Measurements from ENCODE around the gene GUK1. TPM values are rescaled to one million over a fixed set of nuclear protein-coding genes. Genes with fewer than 3 reads are reported as not detected.
"Not testable (repeated sequence)": the region's sequence is repeated elsewhere in the genome, so short reads cannot be mapped to it uniquely, and the experiment has no call there.

The GUK1 gene
- total RNA-seq, 1 experiment from 2014 or later, result 996 TPM

DNA sequence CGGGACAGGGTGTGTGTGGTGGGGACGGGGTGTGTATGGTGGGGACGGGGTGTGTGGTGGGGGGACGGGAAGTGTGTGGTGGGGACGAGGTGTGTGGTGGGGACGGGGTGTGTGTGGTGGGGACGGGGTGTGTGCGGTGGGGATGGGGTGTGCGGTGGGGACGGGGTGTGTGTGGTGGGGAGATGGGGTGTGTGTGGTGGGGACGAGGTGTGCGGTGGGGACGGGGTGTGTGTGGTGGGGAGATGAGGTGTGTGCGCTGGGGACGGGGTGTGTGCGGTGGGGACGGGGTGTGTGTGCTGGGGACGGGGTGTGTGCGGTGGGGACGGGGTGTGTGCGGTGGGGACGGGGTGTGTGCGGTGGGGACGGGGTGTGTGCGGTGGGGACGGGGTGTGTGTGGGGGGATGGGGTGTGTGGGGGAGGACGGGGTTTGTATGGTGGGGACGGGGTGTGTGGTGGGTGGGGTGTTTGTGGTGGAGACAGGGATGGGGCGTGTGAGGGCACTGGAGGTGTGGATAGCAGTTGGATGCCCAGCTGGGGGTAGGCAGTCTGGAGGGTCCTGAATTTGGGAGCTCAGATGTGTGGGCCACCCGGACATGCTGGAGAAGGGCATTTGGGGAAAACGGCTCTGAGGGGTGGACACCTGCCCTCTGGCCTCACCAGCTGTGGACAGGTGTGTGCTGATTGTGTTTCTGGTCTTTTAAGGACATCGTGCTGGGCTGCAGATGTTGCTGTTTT, 42.4 kb downstream of the GUK1 start:
- H3K9me3 ChIP-seq (ENCODE audit: low read length), result no peaks in the 10 kb centered on the region
- no peaks in the 10 kb centered on the region for H3K79me2 ChIP-seq (ENCODE audit: low read length)
- TF ChIP-seq, protein P1, sequence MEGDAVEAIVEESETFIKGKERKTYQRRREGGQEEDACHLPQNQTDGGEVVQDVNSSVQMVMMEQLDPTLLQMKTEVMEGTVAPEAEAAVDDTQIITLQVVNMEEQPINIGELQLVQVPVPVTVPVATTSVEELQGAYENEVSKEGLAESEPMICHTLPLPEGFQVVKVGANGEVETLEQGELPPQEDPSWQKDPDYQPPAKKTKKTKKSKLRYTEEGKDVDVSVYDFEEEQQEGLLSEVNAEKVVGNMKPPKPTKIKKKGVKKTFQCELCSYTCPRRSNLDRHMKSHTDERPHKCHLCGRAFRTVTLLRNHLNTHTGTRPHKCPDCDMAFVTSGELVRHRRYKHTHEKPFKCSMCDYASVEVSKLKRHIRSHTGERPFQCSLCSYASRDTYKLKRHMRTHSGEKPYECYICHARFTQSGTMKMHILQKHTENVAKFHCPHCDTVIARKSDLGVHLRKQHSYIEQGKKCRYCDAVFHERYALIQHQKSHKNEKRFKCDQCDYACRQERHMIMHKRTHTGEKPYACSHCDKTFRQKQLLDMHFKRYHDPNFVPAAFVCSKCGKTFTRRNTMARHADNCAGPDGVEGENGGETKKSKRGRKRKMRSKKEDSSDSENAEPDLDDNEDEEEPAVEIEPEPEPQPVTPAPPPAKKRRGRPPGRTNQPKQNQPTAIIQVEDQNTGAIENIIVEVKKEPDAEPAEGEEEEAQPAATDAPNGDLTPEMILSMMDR (conservative IDR thresholded peaks at IDR 0.05; ENCODE audit: low read depth, low read length), result no peak
- TF ChIP-seq EZH2phosphoT487 (IDR thresholded peaks at IDR 0.05; ENCODE audit: borderline replicate concordance, low read length) (no peak), EZH2 (IDR thresholded peaks at IDR 0.05; ENCODE audit: low read length, unreplicated experiment) (no peak)
- H3K4me3 ChIP-seq (ENCODE audit: low read length), result no peak overlapping the region
- H3K27me3 ChIP-seq (ENCODE audit: low read length), result no peaks in the 10 kb centered on the region
- H3F3A ChIP-seq (ENCODE audit: low read length, unreplicated experiment), result no peaks in the 10 kb centered on the region
- no peaks in the 10 kb centered on the region for H4K20me1 ChIP-seq (ENCODE audit: low read length)
- H3K9ac ChIP-seq (ENCODE audit: low read length), result no peak overlapping the region
- H3K4me1 ChIP-seq (ENCODE audit: insufficient read depth, low read length), result no peaks in the 10 kb centered on the region
- H3K36me3 ChIP-seq (ENCODE audit: low read depth, low read length), result no peaks in the 10 kb centered on the region
- H3K9me2 ChIP-seq (replicated peaks; ENCODE audit: low read length), result no peaks in the 10 kb centered on the region
- intact Hi-C loops (cut with micrococcal nuclease), result no loop called here
- ATAC-seq (no peak), DNase-seq (no peak)
- no peak overlapping the region for H3K27ac ChIP-seq (ENCODE audit: low read length)
- ChIA-PET CTCF (no interaction called here), POLR2A (ENCODE audit: unreplicated experiment) (no interaction called here)
- no peak overlapping the region for H2AFZ ChIP-seq (ENCODE audit: low read length)
- BruUV-seq (replicated peaks), result no TSS peak
- H3K4me2 ChIP-seq (ENCODE audit: low read length), result no peak overlapping the region

DNA sequence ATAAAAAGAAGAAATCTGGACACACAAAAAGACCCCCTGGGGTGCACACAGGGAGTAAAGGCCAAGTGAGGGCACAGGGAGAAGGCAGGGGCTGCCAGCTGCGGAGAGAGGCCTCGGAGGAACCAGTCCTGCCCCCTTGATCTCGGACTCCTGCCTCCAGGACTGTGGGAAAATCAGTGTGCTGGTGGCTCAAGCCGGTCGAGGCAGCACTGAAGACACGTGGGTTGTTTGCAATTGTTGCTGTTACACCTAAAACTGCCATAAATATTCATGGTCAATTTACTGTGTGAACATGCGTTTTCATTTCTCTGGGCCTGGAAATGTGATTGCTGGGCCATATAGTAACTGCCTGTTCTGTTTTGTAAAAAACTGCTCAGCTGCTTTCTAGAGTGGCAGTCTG, 44.1 kb downstream of the GUK1 start:
- ChIA-PET CTCF (interaction anchor here (0.6 kb wide), 1 partner anchor 53 kb away, joined by 4 read pairs; no protein-coding TSS in a partner anchor), POLR2A (ENCODE audit: unreplicated experiment) (no interaction called here)
- TF ChIP-seq EZH2 (IDR thresholded peaks at IDR 0.05; ENCODE audit: low read length, unreplicated experiment) (no peak), EZH2phosphoT487 (IDR thresholded peaks at IDR 0.05; ENCODE audit: borderline replicate concordance, low read length) (no peak)
- TF ChIP-seq, protein P1 (conservative IDR thresholded peaks at IDR 0.05; ENCODE audit: low read depth, low read length), result no peak
- no peak overlapping the region for H3K9ac ChIP-seq (ENCODE audit: low read length)
- no peaks in the 10 kb centered on the region for H3F3A ChIP-seq (ENCODE audit: low read length, unreplicated experiment)
- ATAC-seq, result no peak
- intact Hi-C loops (cut with micrococcal nuclease), result no loop called here
- no peak overlapping the region for H3K4me2 ChIP-seq (ENCODE audit: low read length)
- H3K9me2 ChIP-seq (replicated peaks; ENCODE audit: low read length), result no peaks in the 10 kb centered on the region
- no peaks in the 10 kb centered on the region for H3K36me3 ChIP-seq (ENCODE audit: low read depth, low read length)
- no peak overlapping the region for H3K27ac ChIP-seq (ENCODE audit: low read length)
- no peaks in the 10 kb centered on the region for H4K20me1 ChIP-seq (ENCODE audit: low read length)
- H3K4me3 ChIP-seq (ENCODE audit: low read length), result no peak overlapping the region
- no peaks in the 10 kb centered on the region for H3K27me3 ChIP-seq (ENCODE audit: low read length)
- BruUV-seq (replicated peaks), result no TSS peak
- no peaks in the 10 kb centered on the region for H3K79me2 ChIP-seq (ENCODE audit: low read length)
- H3K4me1 ChIP-seq (ENCODE audit: insufficient read depth, low read length), result no peaks in the 10 kb centered on the region
- no peak overlapping the region for H2AFZ ChIP-seq (ENCODE audit: low read length)
- DNase-seq, result no peak
- no peaks in the 10 kb centered on the region for H3K9me3 ChIP-seq (ENCODE audit: low read length)

DNA sequence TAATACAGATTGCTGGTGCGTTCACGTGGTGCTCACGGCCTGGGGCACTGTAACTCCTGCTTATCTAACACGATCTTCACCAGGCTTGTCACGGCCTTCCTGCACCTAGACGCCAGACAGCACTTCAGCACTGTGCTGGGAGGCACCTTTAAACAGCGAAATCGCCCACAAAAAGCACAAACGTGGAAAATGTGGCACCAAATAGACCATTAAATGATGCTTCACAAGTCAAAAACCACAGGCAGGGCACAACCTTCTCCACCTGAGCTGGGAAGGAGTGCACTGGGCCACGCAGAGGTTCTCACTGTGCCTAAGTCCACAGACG, 45.5 kb downstream of the GUK1 start:
- Histone ChIP-seq H2AFZ (ENCODE audit: low read length) (no peak overlapping the region), H3K9me2 (replicated peaks; ENCODE audit: low read length) (no peaks in the 10 kb centered on the region), H3K27ac (ENCODE audit: low read length) (no peak overlapping the region), H3K79me2 (ENCODE audit: low read length) (no peaks in the 10 kb centered on the region), H3F3A (ENCODE audit: low read length, unreplicated experiment) (no peaks in the 10 kb centered on the region), H3K4me2 (ENCODE audit: low read length) (no peak overlapping the region), H3K9ac (ENCODE audit: low read length) (no peak overlapping the region), H3K36me3 (ENCODE audit: low read depth, low read length) (no peaks in the 10 kb centered on the region), H3K4me3 (ENCODE audit: low read length) (no peak overlapping the region), H3K4me1 (ENCODE audit: insufficient read depth, low read length) (no peaks in the 10 kb centered on the region), H4K20me1 (ENCODE audit: low read length) (no peaks in the 10 kb centered on the region), H3K27me3 (ENCODE audit: low read length) (no peaks in the 10 kb centered on the region), H3K9me3 (ENCODE audit: low read length) (no peaks in the 10 kb centered on the region)
- POLR2A ChIA-PET (ENCODE audit: unreplicated experiment), result no interaction called here
- intact Hi-C loops (cut with micrococcal nuclease), result no loop called here
- no peak for ATAC-seq
- no peak for DNase-seq
- TF ChIP-seq EZH2 (IDR thresholded peaks at IDR 0.05; ENCODE audit: low read length, unreplicated experiment) (no peak), EZH2phosphoT487 (IDR thresholded peaks at IDR 0.05; ENCODE audit: borderline replicate concordance, low read length) (no peak)
- TF ChIP-seq, protein P1 (conservative IDR thresholded peaks at IDR 0.05; ENCODE audit: low read depth, low read length), result no peak
- BruUV-seq (replicated peaks), result no TSS peak
- CTCF ChIA-PET, result no interaction called here

DNA sequence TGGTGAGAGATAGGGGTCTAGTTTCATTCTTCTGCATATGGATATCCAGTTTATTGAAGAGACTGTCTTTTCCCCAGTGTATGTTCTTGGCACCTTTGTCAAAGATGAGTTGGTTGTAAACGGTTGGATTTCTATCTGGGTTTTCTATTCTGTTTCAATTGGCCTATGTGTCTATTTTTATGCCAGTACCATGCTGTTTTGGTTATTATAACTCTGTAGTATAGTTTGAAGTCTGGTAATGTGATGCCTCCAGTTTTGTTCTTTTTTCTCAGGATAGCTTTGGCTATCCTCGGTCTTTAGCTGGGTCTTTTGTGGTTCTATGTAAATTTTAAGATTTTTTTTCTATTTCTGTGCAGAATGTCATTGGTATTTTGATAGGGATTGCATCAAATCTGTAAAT, 48.2 kb downstream of the GUK1 start:
- H4K20me1 ChIP-seq (ENCODE audit: low read length); H3F3A ChIP-seq (ENCODE audit: low read length, unreplicated experiment); H3K9me2 ChIP-seq (replicated peaks; ENCODE audit: low read length); H3K4me1 ChIP-seq (ENCODE audit: insufficient read depth, low read length); H3K79me2 ChIP-seq (ENCODE audit: low read length); BruUV-seq (replicated peaks); H3K27me3 ChIP-seq (ENCODE audit: low read length); H3K4me2 ChIP-seq (ENCODE audit: low read length); H3K9ac ChIP-seq (ENCODE audit: low read length); POLR2A ChIA-PET (ENCODE audit: unreplicated experiment); ATAC-seq; H3K27ac ChIP-seq (ENCODE audit: low read length); H3K9me3 ChIP-seq (ENCODE audit: low read length); DNase-seq; intact Hi-C loops (cut with micrococcal nuclease); H2AFZ ChIP-seq (ENCODE audit: low read length); CTCF ChIA-PET; H3K36me3 ChIP-seq (ENCODE audit: low read depth, low read length); H3K4me3 ChIP-seq (ENCODE audit: low read length): not testable (repeated sequence)

Measured in PC-3 (cell line).